DND-41 (cell line): ENCODE measurements around the gene NHEJ1.
"Not testable (repeated sequence)": the region's sequence is repeated elsewhere in the genome, so short reads cannot be mapped to it uniquely, and the experiment has no call there.

Experiments
- EZH2 ChIP-seq: IDR thresholded peaks from 3 replicates; pipeline ENCODE4 v1.6.1; 2012; ENCODE audit warnings: borderline replicate concordance, low read depth, mild to moderate bottlenecking, moderate library complexity, low read length, inconsistent platforms; ENCODE audit not compliant: severe bottlenecking
- TF ChIP-seq, protein P1 (sequence below): IDR thresholded peaks from 2 replicates; pipeline ENCODE4 v1.5.1; 2012; ENCODE audit warnings: borderline replicate concordance, low read length, moderate library complexity, mild to moderate bottlenecking; ENCODE audit not compliant: poor library complexity, severe bottlenecking; ENCODE audit errors: extremely low read depth

GRCh38 chr2:219201331-219201730 lies 40.7 kb upstream of the NHEJ1 start:
- TF ChIP-seq, protein P1, sequence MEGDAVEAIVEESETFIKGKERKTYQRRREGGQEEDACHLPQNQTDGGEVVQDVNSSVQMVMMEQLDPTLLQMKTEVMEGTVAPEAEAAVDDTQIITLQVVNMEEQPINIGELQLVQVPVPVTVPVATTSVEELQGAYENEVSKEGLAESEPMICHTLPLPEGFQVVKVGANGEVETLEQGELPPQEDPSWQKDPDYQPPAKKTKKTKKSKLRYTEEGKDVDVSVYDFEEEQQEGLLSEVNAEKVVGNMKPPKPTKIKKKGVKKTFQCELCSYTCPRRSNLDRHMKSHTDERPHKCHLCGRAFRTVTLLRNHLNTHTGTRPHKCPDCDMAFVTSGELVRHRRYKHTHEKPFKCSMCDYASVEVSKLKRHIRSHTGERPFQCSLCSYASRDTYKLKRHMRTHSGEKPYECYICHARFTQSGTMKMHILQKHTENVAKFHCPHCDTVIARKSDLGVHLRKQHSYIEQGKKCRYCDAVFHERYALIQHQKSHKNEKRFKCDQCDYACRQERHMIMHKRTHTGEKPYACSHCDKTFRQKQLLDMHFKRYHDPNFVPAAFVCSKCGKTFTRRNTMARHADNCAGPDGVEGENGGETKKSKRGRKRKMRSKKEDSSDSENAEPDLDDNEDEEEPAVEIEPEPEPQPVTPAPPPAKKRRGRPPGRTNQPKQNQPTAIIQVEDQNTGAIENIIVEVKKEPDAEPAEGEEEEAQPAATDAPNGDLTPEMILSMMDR: not testable (repeated sequence)
- not testable (repeated sequence) for TF ChIP-seq EZH2
